ENCODE data around the gene TFAP2E.

DNA sequence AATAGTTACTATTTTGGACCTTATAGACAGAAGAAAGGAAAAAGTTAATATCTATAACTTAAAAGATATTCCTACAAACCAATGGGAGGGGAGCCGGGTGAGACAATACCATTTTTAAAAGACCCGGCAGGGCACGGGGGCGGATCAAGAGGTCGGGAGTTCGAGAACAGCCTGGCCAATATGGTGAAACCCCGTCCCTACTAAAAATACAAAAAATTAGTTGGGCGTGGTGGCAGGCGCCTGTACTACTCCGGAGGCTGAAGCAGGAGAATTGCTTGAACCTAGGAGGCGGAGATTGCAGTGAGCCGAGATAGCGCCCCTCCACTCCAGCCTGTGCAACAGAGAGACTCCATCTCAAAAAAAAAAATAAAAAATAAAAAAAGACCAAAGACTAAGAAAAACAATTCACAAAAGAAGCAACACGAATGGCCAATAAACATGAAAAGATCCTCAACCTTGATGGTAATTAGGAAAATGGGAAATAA, 69.4 kb downstream of the TFAP2E start:
- no peak for TF ChIP-seq POLR2AphosphoS5 (IDR thresholded peaks at IDR 0.05; ENCODE audit: low read depth, low read length)
- TF ChIP-seq TAF1 (IDR thresholded peaks at IDR 0.05; ENCODE audit: low read depth, low read length) = no peak
- no peak for TF ChIP-seq SPI1 (IDR thresholded peaks at IDR 0.05; ENCODE audit: low read depth, low read length)
- no peak for TF ChIP-seq POLR2A (IDR thresholded peaks at IDR 0.05; ENCODE audit: low read depth, low read length)
- no peak for TF ChIP-seq PAX5 (IDR thresholded peaks at IDR 0.05; ENCODE audit: insufficient read depth, low read length, severe bottlenecking)
